CD14-positive monocyte (primary cell): ENCODE data around the gene ZNF169. TPM values are rescaled to one million over a fixed set of nuclear protein-coding genes. Genes with fewer than 3 reads are reported as not detected.

Experiments used
- DNase-seq, 3 donors: peaks; one replicate each; pipeline ENCODE4 v3.0.0-alpha.2; 2011 to 2022
- H2AFZ ChIP-seq: 2 replicates; pipeline ENCODE4 v1.6.0; 2012; ENCODE audit warnings: mild to moderate bottlenecking, low read depth, low read length, inconsistent platforms; ENCODE audit not compliant: insufficient read depth, poor library complexity, severe bottlenecking
- H3K27ac ChIP-seq, 2 donors: 1 replicate in 1 of 2; 2 replicates in 1 of 2; pipeline ENCODE4 v1.5.1; 2012 to 2013; ENCODE audit warnings: low read length in 2 of 2, control low read depth in 1 of 2, inconsistent platforms in 1 of 2, low read depth in 1 of 2, mild to moderate bottlenecking in 1 of 2
- H3K27me3 ChIP-seq, 2 donors: one replicate each; pipeline versions ENCODE4 v1.6.0 to v1.6.1; 2011 to 2013; ENCODE audit warnings: low read length in 2 of 2; ENCODE audit not compliant: control insufficient read depth in 2 of 2, insufficient read depth in 2 of 2
- H3K36me3 ChIP-seq, 2 donors: replicated peaks in 1 of 2; 1 replicate in 1 of 2; 2 replicates in 1 of 2; pipeline versions ENCODE4 v1.5.1 to v1.6.1; 2012 to 2013; ENCODE audit warnings: low read length in 2 of 2, control low read depth in 1 of 2, inconsistent platforms in 1 of 2, mild to moderate bottlenecking in 1 of 2; ENCODE audit not compliant: insufficient read depth in 2 of 2, control insufficient read depth in 1 of 2
- H3K4me1 ChIP-seq, 2 donors: 1 replicate in 1 of 2; 2 replicates in 1 of 2; pipeline versions ENCODE4 v1.5.1 to v1.6.1; 2012 to 2013; ENCODE audit warnings: low read length in 2 of 2, control low read depth in 1 of 2, inconsistent platforms in 1 of 2, mild to moderate bottlenecking in 1 of 2, moderate library complexity in 1 of 2; ENCODE audit not compliant: insufficient read depth in 2 of 2, control insufficient read depth in 1 of 2
- H3K4me2 ChIP-seq: replicated peaks from 2 replicates; pipeline ENCODE3; 2012; ENCODE audit warnings: low read length, moderate library complexity, mild to moderate bottlenecking; ENCODE audit not compliant: poor library complexity, severe bottlenecking; ENCODE audit errors: extremely low read depth
- H3K4me3 ChIP-seq, 3 experiments: fragments of 200-600 bp in 1 of 3; sonication (generic) in 1 of 3; replicated peaks in 1 of 3; 1 replicate in 2 of 3; 2 replicates in 1 of 3; pipeline ENCODE4 v1.5.1; 2011 to 2013; ENCODE audit warnings: low read length in 3 of 3, mild to moderate bottlenecking in 3 of 3, control low read depth in 2 of 3, low read depth in 2 of 3, inconsistent platforms in 1 of 3, moderate library complexity in 1 of 3
- H3K79me2 ChIP-seq: 2 replicates; pipeline ENCODE4 v1.6.0; 2012; ENCODE audit warnings: mild to moderate bottlenecking, control low read depth, inconsistent platforms, low read length, moderate library complexity; ENCODE audit not compliant: insufficient read depth
- H3K9ac ChIP-seq: 2 replicates; pipeline ENCODE4 v1.6.0; 2017; ENCODE audit warnings: low read length, mild to moderate bottlenecking; ENCODE audit not compliant: insufficient read depth, poor library complexity, severe bottlenecking
- H3K9me3 ChIP-seq, 2 donors: replicated peaks in 1 of 2; 1 replicate in 1 of 2; 2 replicates in 1 of 2; pipeline versions ENCODE4 v1.5.1 to v1.6.1; 2012 to 2013; ENCODE audit warnings: low read length in 2 of 2, control low read depth in 1 of 2; ENCODE audit not compliant: control insufficient read depth in 1 of 2, insufficient read depth in 1 of 2
- H4K20me1 ChIP-seq: 2 replicates; pipeline ENCODE4 v1.6.0; 2012; ENCODE audit warnings: mild to moderate bottlenecking, low read length, control low read depth, moderate library complexity; ENCODE audit not compliant: insufficient read depth
- H3K27ac Mint-ChIP-seq, 7 donors: one replicate each; pipeline ENCODE4 v1.8.0; 2020; ENCODE audit warnings: mild to moderate bottlenecking in 7 of 7, mixed read lengths in 7 of 7, moderate library complexity in 6 of 7, inconsistent platforms in 2 of 7
- H3K27me3 Mint-ChIP-seq, 3 donors: one replicate each; pipeline ENCODE4 v1.8.0; 2021 to 2022; ENCODE audit warnings: low read depth in 3 of 3, mild to moderate bottlenecking in 3 of 3, mixed read lengths in 3 of 3, moderate library complexity in 3 of 3, inconsistent platforms in 1 of 3
- H3K36me3 Mint-ChIP-seq, 2 donors: one replicate each; pipeline ENCODE4 v1.8.0; 2020; ENCODE audit warnings: mixed read lengths in 2 of 2, inconsistent platforms in 1 of 2, mild to moderate bottlenecking in 1 of 2
- H3K4me1 Mint-ChIP-seq: one replicate; pipeline ENCODE4 v1.8.0; 2020; ENCODE audit warnings: mild to moderate bottlenecking, mixed read lengths
- H3K4me3 Mint-ChIP-seq, 2 donors: one replicate each; pipeline ENCODE4 v1.8.0; 2020; ENCODE audit warnings: mild to moderate bottlenecking in 2 of 2, mixed read lengths in 2 of 2, moderate library complexity in 1 of 2
- H3K9me3 Mint-ChIP-seq, 7 donors: one replicate each; pipeline ENCODE4 v1.8.0; 2020 to 2022; ENCODE audit warnings: mixed read lengths in 7 of 7, mild to moderate bottlenecking in 6 of 7, moderate library complexity in 6 of 7, inconsistent platforms in 2 of 7
- WGBS: methylation state at CpG from one replicate; pipeline ENCODE4 v1.1.5; 2013; ENCODE audit warnings: missing lambda C conversion rate; ENCODE audit not compliant: insufficient coverage; 5-methylcytosine and 5-hydroxymethylcytosine counted together
- intact Hi-C, 2 donors: fragments of 100-400 bp; cut with micrococcal nuclease; formaldehyde crosslinking; loops; one replicate each; pipeline versions ENCODE4 v1.15.0 to v1.15.1; 2023
- polyA minus RNA-seq: library from RNA; depleted of rRNA, polyadenylated mRNA; stranded (reverse); fragments of >200 nt; gene quantifications from 2 replicates; pipeline ENCODE4 v1.2.3, GENCODE V29; 2012
- polyA plus RNA-seq, 3 donors: library from polyadenylated mRNA; depleted of rRNA in 1 of 3; unstranded in 2 of 3; stranded (reverse) in 1 of 3; fragments of 300-500 nt in 2 of 3; fragments of >200 nt in 1 of 3; fragmentation: Illumina TruSeq in 2 of 3; gene quantifications; 1 replicate in 2 of 3; 2 replicates in 1 of 3; pipeline ENCODE4 v1.2.3, GENCODE V29; 2012 to 2021
- total RNA-seq, 12 experiments: library from RNA in 1 of 12; stranded (reverse) in 1 of 12; fragments of 120-200 nt in 1 of 12; gene quantifications; one replicate each; pipeline ENCODE4 v1.2.4 and lab custom pipeline; 2013 to 2026; ENCODE audit warnings: mixed read lengths in 6 of 12, inconsistent platforms in 1 of 12
- TF ChIP-seq, protein P1 (sequence below): fragments of 200-600 bp; IDR thresholded peaks from one replicate; pipeline ENCODE4 v1.8.0; 2022; ENCODE audit warnings: antibody characterized with exemption, mild to moderate bottlenecking

Gene ZNF169
- total RNA-seq (2013): 7.8 TPM
- polyA plus RNA-seq (10 to 100 TPM in 1 of 3 donors, 1 to 10 TPM in 1, under 1 TPM in 1; 0.90 to 16.5 (median 1.1) TPM), polyA minus RNA-seq (4.0 and 5.3 TPM in 2 replicates), total RNA-seq (lab: John Stamatoyannopoulos, UW) (1.3 to 7.3 (median 5.0) reads per million in 11 experiments)

DNA sequence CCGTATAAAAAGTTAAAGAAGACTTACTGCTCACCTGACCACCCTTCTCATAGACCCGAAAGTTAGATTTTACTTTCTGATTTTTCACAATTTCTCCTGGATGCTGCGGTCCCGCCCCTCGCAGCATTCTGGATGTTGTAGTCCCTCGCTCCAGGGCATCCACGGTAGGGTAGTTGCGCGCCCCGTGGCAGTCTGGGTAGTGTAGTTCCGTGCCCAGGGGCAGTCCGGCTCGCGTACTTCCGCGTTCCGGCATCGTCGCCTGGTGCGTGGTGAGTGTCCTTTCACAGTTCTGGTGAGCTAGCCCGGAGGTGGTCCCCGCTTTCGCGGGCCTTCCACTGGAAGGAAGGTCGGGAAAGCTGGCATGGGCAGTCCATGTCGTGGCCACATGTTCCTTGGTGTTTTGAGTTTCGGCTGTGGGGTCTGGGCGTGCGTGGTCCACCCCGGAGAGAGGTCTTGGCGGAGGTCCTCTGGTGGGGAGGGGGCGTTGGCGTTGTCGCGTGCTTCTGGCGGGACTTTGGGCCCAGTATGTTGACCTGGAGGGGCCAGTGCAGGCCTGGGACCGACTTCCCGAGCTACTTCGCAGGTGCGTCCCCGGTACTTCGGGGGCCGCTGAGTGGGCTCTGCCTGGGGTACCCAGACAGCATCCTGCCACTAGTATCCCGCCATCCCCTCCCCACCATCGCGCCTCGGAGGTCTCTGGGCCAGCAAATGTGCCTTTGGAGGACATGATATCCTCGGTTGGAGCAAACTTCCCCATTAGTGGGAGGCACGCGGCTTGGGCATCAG lies at the start of gene ZNF169:
Gene ZNF169, plus strand, starts transcription at position 222 of the 786 bp plus-strand sequence. CDS start 19,515 bp downstream, outside the sequence.
- peak within 1 kb of the TSS; percentile 95 to 100 (median 97) for H3K27ac Mint-ChIP-seq
- H2AFZ ChIP-seq: peak within 1 kb of the TSS; percentile 98
- H3K4me3 Mint-ChIP-seq: peak within 1 kb of the TSS; percentile 99 to 100
- H3K4me2 ChIP-seq: peak within 1 kb of the TSS; percentile 98
- peak within 1 kb of the TSS; percentile 94 for H3K9ac ChIP-seq
- H3K9me3 ChIP-seq: no peaks in the 10 kb centered on the region
- peaks cover 0 to 8% (median 0%) of the 10 kb centered on the region in 7 donors for H3K9me3 Mint-ChIP-seq
- peaks cover 1 to 9% of the 10 kb centered on the region in 2 donors for H3K36me3 ChIP-seq
- H3K4me1 ChIP-seq: peaks cover 11 to 17% of the 10 kb centered on the region in 2 donors
- DNase-seq: peak; percentile 84 to 87 (median 85)
- peaks cover 17 to 18% of the 10 kb centered on the region in 2 donors for H3K36me3 Mint-ChIP-seq
- H3K4me1 Mint-ChIP-seq: peaks cover 25% of the 10 kb centered on the region
- H3K27me3 Mint-ChIP-seq: peaks cover 7 to 16% (median 9%) of the 10 kb centered on the region in 3 donors
- intact Hi-C loops: loop anchor here in 1 of 2 donors (10.0 kb wide), 1 partner anchor 94 kb away; no protein-coding TSS in a partner anchor
- peaks cover 2 to 3% of the 10 kb centered on the region in 2 donors for H3K27me3 ChIP-seq
- TF ChIP-seq, protein P1, sequence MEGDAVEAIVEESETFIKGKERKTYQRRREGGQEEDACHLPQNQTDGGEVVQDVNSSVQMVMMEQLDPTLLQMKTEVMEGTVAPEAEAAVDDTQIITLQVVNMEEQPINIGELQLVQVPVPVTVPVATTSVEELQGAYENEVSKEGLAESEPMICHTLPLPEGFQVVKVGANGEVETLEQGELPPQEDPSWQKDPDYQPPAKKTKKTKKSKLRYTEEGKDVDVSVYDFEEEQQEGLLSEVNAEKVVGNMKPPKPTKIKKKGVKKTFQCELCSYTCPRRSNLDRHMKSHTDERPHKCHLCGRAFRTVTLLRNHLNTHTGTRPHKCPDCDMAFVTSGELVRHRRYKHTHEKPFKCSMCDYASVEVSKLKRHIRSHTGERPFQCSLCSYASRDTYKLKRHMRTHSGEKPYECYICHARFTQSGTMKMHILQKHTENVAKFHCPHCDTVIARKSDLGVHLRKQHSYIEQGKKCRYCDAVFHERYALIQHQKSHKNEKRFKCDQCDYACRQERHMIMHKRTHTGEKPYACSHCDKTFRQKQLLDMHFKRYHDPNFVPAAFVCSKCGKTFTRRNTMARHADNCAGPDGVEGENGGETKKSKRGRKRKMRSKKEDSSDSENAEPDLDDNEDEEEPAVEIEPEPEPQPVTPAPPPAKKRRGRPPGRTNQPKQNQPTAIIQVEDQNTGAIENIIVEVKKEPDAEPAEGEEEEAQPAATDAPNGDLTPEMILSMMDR: no peak
- peak within 1 kb of the TSS; percentile 64 to 93 (median 89) for H3K4me3 ChIP-seq
- peak within 1 kb of the TSS; percentile 61 to 93 for H3K27ac ChIP-seq
- H4K20me1 ChIP-seq: peaks cover 17% of the 10 kb centered on the region
- peaks cover 50% of the 10 kb centered on the region for H3K79me2 ChIP-seq
- under 1% methylated on average over 37 of the region's 50 CpGs for WGBS
